DOHH2 (cell line): Measurements from ENCODE around the gene ACSBG1.

Source experiments
- H3F3A ChIP-seq: fragments of 200-600 bp; sonication (generic), shearing (Covaris generic); 2 replicates; pipeline ENCODE4 v1.6.0; 2016; ENCODE audit warnings: antibody characterized with exemption, mild to moderate bottlenecking; ENCODE audit not compliant: control insufficient read depth, insufficient read depth
- H3K27ac ChIP-seq: fragments of 200-600 bp; sonication (generic); 2 replicates; pipeline ENCODE4 v1.5.1; 2014; ENCODE audit warnings: low read depth, mild to moderate bottlenecking, low read length, moderate library complexity
- H3K27me3 ChIP-seq: fragments of 200-600 bp; sonication (generic); 2 replicates; pipeline ENCODE4 v1.6.1; 2014; ENCODE audit warnings: mild to moderate bottlenecking, low read length, mixed read lengths; ENCODE audit not compliant: control insufficient read depth
- H3K36me3 ChIP-seq: fragments of 200-600 bp; sonication (generic); 2 replicates; pipeline ENCODE4 v1.6.1; 2014; ENCODE audit warnings: mild to moderate bottlenecking, low read length, moderate library complexity, mixed read lengths; ENCODE audit not compliant: control insufficient read depth
- H3K4me1 ChIP-seq: fragments of 200-600 bp; sonication (generic); 2 replicates; pipeline ENCODE4 v1.6.1; 2014; ENCODE audit warnings: mild to moderate bottlenecking, low read length, mixed read lengths; ENCODE audit not compliant: control insufficient read depth
- H3K4me2 ChIP-seq: fragments of 200-600 bp; sonication (generic); 2 replicates; pipeline ENCODE4 v1.6.0; 2014; ENCODE audit warnings: mild to moderate bottlenecking, low read length, moderate library complexity
- H3K4me3 ChIP-seq: fragments of 200-600 bp; sonication (generic); 2 replicates; pipeline ENCODE4 v1.5.1; 2014; ENCODE audit warnings: mild to moderate bottlenecking, low read length, mixed read lengths
- H3K79me2 ChIP-seq: fragments of 200-600 bp; sonication (generic); 2 replicates; pipeline ENCODE4 v1.6.1; 2014; ENCODE audit warnings: mild to moderate bottlenecking, low read length, mixed read lengths; ENCODE audit not compliant: control insufficient read depth
- H3K9me2 ChIP-seq: fragments of 200-600 bp; sonication (generic); replicated peaks from 2 replicates; pipeline ENCODE4 v1.6.1; 2014; ENCODE audit warnings: mild to moderate bottlenecking, low read length, mixed read lengths; ENCODE audit not compliant: control insufficient read depth
- H3K9me3 ChIP-seq: fragments of 200-600 bp; sonication (generic); 2 replicates; pipeline ENCODE4 v1.6.1; 2014; ENCODE audit warnings: antibody characterized with exemption, low read length, mixed read lengths; ENCODE audit not compliant: control insufficient read depth, insufficient read depth
- H4K20me1 ChIP-seq: fragments of 200-600 bp; sonication (generic); 2 replicates; pipeline ENCODE4 v1.6.0; 2014; ENCODE audit warnings: low read depth, mild to moderate bottlenecking, antibody characterized with exemption, low read length, moderate library complexity; ENCODE audit not compliant: control insufficient read depth, insufficient read depth
- EZH2phosphoT487 ChIP-seq: fragments of 200-600 bp; sonication (generic); IDR thresholded peaks from 2 replicates; pipeline ENCODE4 v1.6.1; 2017; ENCODE audit warnings: borderline replicate concordance, mild to moderate bottlenecking, antibody characterized with exemption, low read length, moderate library complexity, mixed read lengths
- TF ChIP-seq, protein P1 (sequence below): fragments of 200-600 bp; sonication (generic); IDR thresholded peaks from one replicate; pipeline ENCODE4 v1.5.1; 2014; ENCODE audit warnings: antibody characterized with exemption, mild to moderate bottlenecking, low read depth, low read length; ENCODE audit not compliant: poor library complexity, severe bottlenecking

The ACSBG1 gene

DNA sequence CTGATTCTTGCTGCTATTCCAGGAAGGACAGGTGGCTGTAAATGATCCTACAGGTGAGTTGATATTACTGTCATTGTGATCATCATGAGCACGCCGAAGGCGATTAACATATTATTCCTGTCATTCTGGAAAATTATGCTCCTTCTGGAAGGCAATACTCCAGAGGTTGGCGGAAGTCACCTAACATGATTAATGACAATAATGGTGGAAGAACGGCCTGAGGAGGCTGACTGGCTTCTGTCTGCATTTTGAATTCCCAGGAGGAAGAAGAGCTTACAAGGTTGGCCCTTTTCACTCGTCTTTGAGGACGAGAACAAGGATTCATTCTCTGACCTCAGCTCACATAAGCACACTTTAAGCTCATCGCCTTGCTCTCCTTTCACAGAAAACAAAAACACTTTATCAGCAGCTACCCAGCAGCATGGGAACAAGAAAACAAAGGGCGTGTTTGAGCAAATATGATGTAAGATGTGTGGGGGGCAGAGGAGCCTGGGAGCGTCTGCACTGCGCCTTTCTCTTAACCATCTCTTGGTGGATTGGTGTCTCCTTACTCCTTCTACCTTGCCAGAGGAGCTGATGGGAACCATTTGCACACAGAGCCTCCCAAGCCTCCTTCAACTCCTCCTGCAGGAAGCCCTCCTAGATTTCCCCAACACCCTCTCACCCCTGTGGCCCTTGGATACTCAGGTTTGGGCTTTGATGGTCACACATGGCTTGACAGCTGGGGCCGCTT is 23.0 kb downstream of the ACSBG1 start:
- Histone ChIP-seq H3K9me3 (no peaks in the 10 kb centered on the region), H3K79me2 (no peaks in the 10 kb centered on the region), H3F3A (no peaks in the 10 kb centered on the region), H3K4me2 (no peak overlapping the region), H3K27me3 (peaks cover 4% of the 10 kb centered on the region; the same call in 1 of the 2 replicates), H3K36me3 (no peaks in the 10 kb centered on the region), H3K4me3 (no peak overlapping the region), H3K4me1 (no peaks in the 10 kb centered on the region), H3K9me2 (no peaks in the 10 kb centered on the region), H3K27ac (no peak overlapping the region), H4K20me1 (no peaks in the 10 kb centered on the region)
- TF ChIP-seq, protein P1, sequence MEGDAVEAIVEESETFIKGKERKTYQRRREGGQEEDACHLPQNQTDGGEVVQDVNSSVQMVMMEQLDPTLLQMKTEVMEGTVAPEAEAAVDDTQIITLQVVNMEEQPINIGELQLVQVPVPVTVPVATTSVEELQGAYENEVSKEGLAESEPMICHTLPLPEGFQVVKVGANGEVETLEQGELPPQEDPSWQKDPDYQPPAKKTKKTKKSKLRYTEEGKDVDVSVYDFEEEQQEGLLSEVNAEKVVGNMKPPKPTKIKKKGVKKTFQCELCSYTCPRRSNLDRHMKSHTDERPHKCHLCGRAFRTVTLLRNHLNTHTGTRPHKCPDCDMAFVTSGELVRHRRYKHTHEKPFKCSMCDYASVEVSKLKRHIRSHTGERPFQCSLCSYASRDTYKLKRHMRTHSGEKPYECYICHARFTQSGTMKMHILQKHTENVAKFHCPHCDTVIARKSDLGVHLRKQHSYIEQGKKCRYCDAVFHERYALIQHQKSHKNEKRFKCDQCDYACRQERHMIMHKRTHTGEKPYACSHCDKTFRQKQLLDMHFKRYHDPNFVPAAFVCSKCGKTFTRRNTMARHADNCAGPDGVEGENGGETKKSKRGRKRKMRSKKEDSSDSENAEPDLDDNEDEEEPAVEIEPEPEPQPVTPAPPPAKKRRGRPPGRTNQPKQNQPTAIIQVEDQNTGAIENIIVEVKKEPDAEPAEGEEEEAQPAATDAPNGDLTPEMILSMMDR: no peak
- no peak for TF ChIP-seq EZH2phosphoT487

- no peaks in the 10 kb centered on the region for H3K36me3 ChIP-seq
- peaks cover 4% of the 10 kb centered on the region; the same call in 1 of the 2 replicates for H3K27me3 ChIP-seq
- no peak overlapping the region for H3K4me3 ChIP-seq
- TF ChIP-seq, protein P1: no peak
- TF ChIP-seq EZH2phosphoT487: no peak
- H3K4me2 ChIP-seq: no peak overlapping the region
- no peaks in the 10 kb centered on the region for H3F3A ChIP-seq
- no peaks in the 10 kb centered on the region for H3K9me2 ChIP-seq
- no peaks in the 10 kb centered on the region for H3K79me2 ChIP-seq
- no peaks in the 10 kb centered on the region for H4K20me1 ChIP-seq
- H3K9me3 ChIP-seq: no peaks in the 10 kb centered on the region
- H3K4me1 ChIP-seq: no peaks in the 10 kb centered on the region
- H3K27ac ChIP-seq: no peak overlapping the region
Measured at GRCh38 chr15:78210349-78210717, 24.0 kb downstream of the ACSBG1 start.

DNA sequence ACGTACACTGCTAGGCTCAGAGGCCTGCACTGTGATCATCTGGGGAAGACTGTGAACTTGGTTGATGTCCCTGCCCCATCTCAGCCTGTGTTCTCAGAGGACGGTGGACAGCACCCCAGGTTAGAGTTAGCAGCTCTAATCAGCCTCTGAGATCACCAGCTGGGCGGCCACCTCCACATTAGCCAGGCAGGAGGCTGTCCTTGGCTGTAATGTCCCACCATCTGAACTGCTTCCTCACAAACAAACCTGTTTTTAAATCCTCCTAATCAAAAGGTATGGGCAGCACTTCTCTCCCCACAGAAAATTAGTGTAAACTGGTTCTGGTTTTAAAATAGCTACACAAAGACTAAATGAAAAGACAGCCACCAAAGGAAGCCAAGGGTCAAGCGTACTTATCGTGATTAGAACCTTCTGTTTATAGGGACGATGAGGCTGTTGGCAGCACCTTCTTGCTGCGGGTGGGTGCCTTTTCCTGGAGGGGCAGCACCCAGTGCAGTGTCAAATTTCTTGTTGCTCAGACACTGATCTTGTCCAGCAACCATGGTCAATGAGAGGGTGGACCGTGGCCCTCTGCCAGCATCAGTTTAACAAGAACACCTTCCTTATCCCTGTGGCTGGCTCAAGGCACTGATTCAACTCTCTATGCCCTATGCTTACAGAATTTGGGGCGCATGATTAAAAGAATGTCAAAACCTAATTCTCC is 24.6 kb downstream of the ACSBG1 start:
- TF ChIP-seq EZH2phosphoT487: no peak
- Histone ChIP-seq H3K27me3 (peaks cover 4% of the 10 kb centered on the region; the same call in 1 of the 2 replicates), H3F3A (no peaks in the 10 kb centered on the region), H3K4me2 (no peak overlapping the region), H3K4me3 (no peak overlapping the region), H3K9me2 (no peaks in the 10 kb centered on the region), H3K27ac (no peak overlapping the region), H4K20me1 (no peaks in the 10 kb centered on the region), H3K4me1 (no peaks in the 10 kb centered on the region), H3K9me3 (no peaks in the 10 kb centered on the region), H3K36me3 (no peaks in the 10 kb centered on the region), H3K79me2 (no peaks in the 10 kb centered on the region)
